B cell (primary cell): ENCODE results near the gene STK40. TPM values are rescaled to one million over a fixed set of nuclear protein-coding genes. Genes with fewer than 3 reads are reported as not detected.

Experiments
- ATAC-seq: fragments of 200-7000 bp; cut with Tn5 transposase; one replicate; pipeline ENCODE4 v1.10.0; 2021; ENCODE audit warnings: low read depth, mild to moderate bottlenecking, moderate number of reproducible peaks, moderate library complexity
- CTCF ChIA-PET: fragments of 350-600 bp; sonication (Branson Sonifier 250); formaldehyde crosslinking; loops from one replicate; lab custom pipeline; 2021; ENCODE audit warnings: antibody characterized with exemption, inconsistent platforms; lab: Charles Lee
- POLR2A ChIA-PET: fragments of 350-600 bp; sonication (Branson Sonifier 250); formaldehyde crosslinking; loops from one replicate; lab custom pipeline; 2021; ENCODE audit warnings: antibody characterized with exemption; lab: Charles Lee
- DNase-seq: peaks from one replicate; pipeline ENCODE4 v3.0.0; 2013
- H2AFZ ChIP-seq: 2 replicates; pipeline ENCODE4 v1.6.1; 2012; ENCODE audit warnings: mild to moderate bottlenecking, low read depth, low read length; ENCODE audit not compliant: insufficient read depth, poor library complexity, severe bottlenecking
- H3K27ac ChIP-seq, 2 donors: 1 replicate in 1 of 2; 2 replicates in 1 of 2; pipeline ENCODE4 v1.5.1; 2012 to 2013; ENCODE audit warnings: low read length in 2 of 2, mild to moderate bottlenecking in 2 of 2, moderate library complexity in 1 of 2
- H3K27me3 ChIP-seq, 4 experiments: fragments of 200-600 bp in 1 of 4; sonication (generic) in 1 of 4; replicated peaks in 1 of 4; 1 replicate in 2 of 4; 2 replicates in 2 of 4; pipeline versions ENCODE4 v1.6.1 to v1.7.0; 2013 to 2016; ENCODE audit warnings: low read length in 3 of 4, mild to moderate bottlenecking in 2 of 4, mixed read lengths in 1 of 4, moderate library complexity in 1 of 4; ENCODE audit not compliant: insufficient read depth in 4 of 4, control insufficient read depth in 3 of 4; ENCODE audit errors: control extremely low read depth in 1 of 4
- H3K36me3 ChIP-seq, 2 experiments: replicated peaks in 1 of 2; 1 replicate in 1 of 2; 2 replicates in 1 of 2; pipeline versions ENCODE4 v1.6.1 to v1.7.1; 2013; ENCODE audit warnings: low read length in 1 of 2; ENCODE audit not compliant: insufficient read depth in 2 of 2, control insufficient read depth in 1 of 2; ENCODE audit errors: control extremely low read depth in 1 of 2, extremely low read depth in 1 of 2
- H3K4me1 ChIP-seq, 2 donors: fragments of 200-600 bp in 1 of 2; sonication (generic) in 1 of 2; 1 replicate in 1 of 2; 2 replicates in 1 of 2; pipeline versions ENCODE4 v1.5.1 to v1.6.1; 2013 to 2017; ENCODE audit warnings: low read length in 2 of 2; ENCODE audit not compliant: control insufficient read depth in 2 of 2, insufficient read depth in 2 of 2
- H3K4me2 ChIP-seq: replicated peaks from 2 replicates; pipeline ENCODE3; 2012; ENCODE audit warnings: mild to moderate bottlenecking, low read depth, low read length; ENCODE audit not compliant: poor library complexity, severe bottlenecking
- H3K4me3 ChIP-seq, 5 experiments: fragments of 200-600 bp in 1 of 5; sonication (generic) in 1 of 5; 1 replicate in 3 of 5; 2 replicates in 2 of 5; pipeline versions ENCODE4 v1.5.1 to v1.7.0; 2011 to 2016; ENCODE audit warnings: low read length in 4 of 5, mild to moderate bottlenecking in 4 of 5, low read depth in 2 of 5, control low read depth in 1 of 5, moderate library complexity in 1 of 5; ENCODE audit not compliant: insufficient read depth in 1 of 5; ENCODE audit errors: control extremely low read depth in 1 of 5, extremely low read depth in 1 of 5
- H3K79me2 ChIP-seq: fragments of 200-600 bp; sonication (generic); one replicate; pipeline ENCODE4 v1.6.0; 2016; ENCODE audit warnings: low read length; ENCODE audit not compliant: control insufficient read depth, insufficient read depth
- H3K9ac ChIP-seq: fragments of 200-600 bp; sonication (generic); 2 replicates; pipeline ENCODE4 v1.6.1; 2017; ENCODE audit warnings: mild to moderate bottlenecking, low read length, moderate library complexity
- H3K9me3 ChIP-seq, 3 donors: one replicate each; pipeline versions ENCODE4 v1.6.1 to v1.7.1; 2013; ENCODE audit warnings: low read length in 2 of 3; ENCODE audit not compliant: control insufficient read depth in 2 of 3, insufficient read depth in 1 of 3; ENCODE audit errors: control extremely low read depth in 1 of 3
- H4K20me1 ChIP-seq: 2 replicates; pipeline ENCODE4 v1.6.0; 2012; ENCODE audit warnings: mild to moderate bottlenecking, low read length; ENCODE audit not compliant: insufficient read depth, control insufficient read depth, poor library complexity, severe bottlenecking
- H3K27ac Mint-ChIP-seq: one replicate; pipeline ENCODE4 v1.8.0; 2021; ENCODE audit warnings: mixed read lengths
- H3K27me3 Mint-ChIP-seq: one replicate; pipeline ENCODE4 v1.8.0; 2021; ENCODE audit warnings: mixed read lengths
- H3K4me1 Mint-ChIP-seq: one replicate; pipeline ENCODE4 v1.8.0; 2021; ENCODE audit warnings: mixed read lengths
- H3K4me3 Mint-ChIP-seq: one replicate; pipeline ENCODE4 v1.8.0; 2021; ENCODE audit warnings: mixed read lengths
- H3K9me3 Mint-ChIP-seq: one replicate; pipeline ENCODE4 v1.8.0; 2022; ENCODE audit warnings: mixed read lengths; ENCODE audit not compliant: insufficient read depth
- EZH2 ChIP-seq: IDR thresholded peaks from 2 replicates; pipeline ENCODE4 v1.6.1; 2012; ENCODE audit warnings: borderline replicate concordance, low read depth, mild to moderate bottlenecking, moderate library complexity, low read length; ENCODE audit not compliant: insufficient read depth, poor library complexity, severe bottlenecking
- WGBS: methylation state at CpG from one replicate; pipeline ENCODE4 v1.1.5; 2013; ENCODE audit warnings: missing lambda C conversion rate; ENCODE audit not compliant: insufficient coverage; 5-methylcytosine and 5-hydroxymethylcytosine counted together
- intact Hi-C: fragments of 100-400 bp; cut with micrococcal nuclease; formaldehyde crosslinking; loops from one replicate; pipeline ENCODE4 v1.10.0; 2022
- polyA plus RNA-seq: library from polyadenylated mRNA; depleted of rRNA; stranded (reverse); fragments of >200 nt; gene quantifications from 2 replicates; pipeline ENCODE4 v1.2.3, GENCODE V29; 2012
- small RNA-seq: library from RNA; depleted of rRNA; stranded (forward); fragments of <200 nt; gene quantifications from one replicate; pipeline ENCODE3, GENCODE V24; 2012; ENCODE audit warnings: low replicate concordance, low read depth; ENCODE audit not compliant: insufficient read length
- total RNA-seq, 2 donors: library from RNA; stranded (reverse); fragments of 120-200 nt in 1 of 2; gene quantifications; 1 replicate in 1 of 2; 2 replicates in 1 of 2; pipeline versions ENCODE4 v1.2.3 to v1.2.4, GENCODE V29; 2013 to 2022
- TF ChIP-seq, protein P1 (sequence below): fragments of 200-600 bp; IDR thresholded peaks from one replicate; pipeline ENCODE4 v1.8.0; 2022; ENCODE audit warnings: antibody characterized with exemption, mild to moderate bottlenecking

Gene STK40
- total and polyA plus RNA-seq, 2 donors (not counting 1 experiment from before 2014, with no cell fraction given) = 53.1 to 69.1 TPM

DNA sequence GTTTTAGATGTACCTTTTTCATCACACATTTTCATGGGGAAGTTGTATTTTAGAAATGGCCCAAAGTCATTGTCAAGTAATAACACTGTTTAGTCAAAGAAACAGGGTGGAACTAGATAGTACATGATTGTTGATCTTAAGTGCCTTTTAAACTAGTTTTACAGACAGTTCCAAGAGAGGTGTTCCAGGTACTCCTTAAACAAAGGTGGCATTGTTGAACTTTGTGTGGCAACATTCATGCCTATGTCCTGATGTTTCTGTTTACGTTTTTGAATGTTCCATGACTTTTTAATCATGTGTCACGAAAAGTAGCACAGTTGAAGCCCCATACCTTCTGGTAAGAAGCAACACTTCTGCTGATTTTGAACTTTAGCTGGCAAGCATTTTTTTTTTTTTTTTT, 88.7 kb downstream of the STK40 start:
- no peak for DNase-seq
- Histone ChIP-seq H2AFZ (no peak overlapping the region), H3K4me1 (no peaks in the 10 kb centered on the region), H3K9me3 (no peaks in the 10 kb centered on the region), H3K79me2 (peaks cover 6% of the 10 kb centered on the region), H4K20me1 (peaks cover 26% of the 10 kb centered on the region), H3K36me3 (peaks cover 10 to 87% of the 10 kb centered on the region in 2 experiments), H3K27ac (no peak overlapping the region), H3K27me3 (no peaks in the 10 kb centered on the region), H3K4me3 (no peak overlapping the region), H3K4me2 (no peak overlapping the region), H3K9ac (no peak overlapping the region)
- WGBS = 94% methylated on average over 2 of the region's 2 CpGs
- intact Hi-C loops = no loop called here
- no peak for ATAC-seq
- Mint-ChIP-seq H3K27me3 (no peaks in the 10 kb centered on the region), H3K27ac (no peak overlapping the region), H3K4me1 (peaks cover 5% of the 10 kb centered on the region), H3K4me3 (no peak overlapping the region), H3K9me3 (no peaks in the 10 kb centered on the region)
- CTCF ChIA-PET = interaction anchor here (1.0 to 1.7 kb wide), 2 partner anchors 11 to 147 kb away, joined by 4 read pairs; partner anchors contain the start of gene TRAPPC3
- POLR2A ChIA-PET = no interaction called here
- TF ChIP-seq, protein P1, sequence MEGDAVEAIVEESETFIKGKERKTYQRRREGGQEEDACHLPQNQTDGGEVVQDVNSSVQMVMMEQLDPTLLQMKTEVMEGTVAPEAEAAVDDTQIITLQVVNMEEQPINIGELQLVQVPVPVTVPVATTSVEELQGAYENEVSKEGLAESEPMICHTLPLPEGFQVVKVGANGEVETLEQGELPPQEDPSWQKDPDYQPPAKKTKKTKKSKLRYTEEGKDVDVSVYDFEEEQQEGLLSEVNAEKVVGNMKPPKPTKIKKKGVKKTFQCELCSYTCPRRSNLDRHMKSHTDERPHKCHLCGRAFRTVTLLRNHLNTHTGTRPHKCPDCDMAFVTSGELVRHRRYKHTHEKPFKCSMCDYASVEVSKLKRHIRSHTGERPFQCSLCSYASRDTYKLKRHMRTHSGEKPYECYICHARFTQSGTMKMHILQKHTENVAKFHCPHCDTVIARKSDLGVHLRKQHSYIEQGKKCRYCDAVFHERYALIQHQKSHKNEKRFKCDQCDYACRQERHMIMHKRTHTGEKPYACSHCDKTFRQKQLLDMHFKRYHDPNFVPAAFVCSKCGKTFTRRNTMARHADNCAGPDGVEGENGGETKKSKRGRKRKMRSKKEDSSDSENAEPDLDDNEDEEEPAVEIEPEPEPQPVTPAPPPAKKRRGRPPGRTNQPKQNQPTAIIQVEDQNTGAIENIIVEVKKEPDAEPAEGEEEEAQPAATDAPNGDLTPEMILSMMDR = no peak

DNA sequence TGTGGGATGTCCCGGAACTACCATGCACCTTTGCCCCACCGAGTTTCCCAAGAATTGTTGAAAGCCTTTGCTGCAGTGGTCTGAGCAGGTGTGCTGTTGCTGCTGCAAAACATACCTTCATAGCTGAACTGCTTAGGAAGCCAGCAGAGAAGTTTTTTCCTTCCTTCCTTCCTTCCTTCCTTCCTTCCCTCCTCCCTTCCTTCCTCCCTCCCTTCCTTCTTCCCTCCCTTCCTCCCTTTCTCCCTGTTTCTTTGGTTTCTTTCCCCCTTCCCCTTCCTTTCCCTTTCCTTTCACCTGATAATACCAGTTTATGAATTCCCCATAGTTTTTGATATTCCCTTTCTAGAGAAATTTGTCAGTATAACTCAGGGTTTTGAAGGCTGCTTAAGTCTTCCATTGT, 90.3 kb downstream of the STK40 start:
- ChIA-PET CTCF (interaction anchor here (1.1 to 1.2 kb wide), 2 partner anchors 10 to 48 kb away, joined by 3 to 6 read pairs; no protein-coding TSS in a partner anchor), POLR2A (no interaction called here)
- no peak for ATAC-seq
- DNase-seq = no peak
- H4K20me1 ChIP-seq = peaks cover 27% of the 10 kb centered on the region
- H3K36me3 ChIP-seq = peaks cover 17 to 87% of the 10 kb centered on the region in 2 experiments
- no peak overlapping the region for H3K4me2 ChIP-seq
- H3K4me3 ChIP-seq = no peak overlapping the region
- peaks cover 22% of the 10 kb centered on the region for H3K79me2 ChIP-seq
- Mint-ChIP-seq H3K4me1 (peaks cover 2% of the 10 kb centered on the region), H3K4me3 (no peak overlapping the region), H3K27me3 (no peaks in the 10 kb centered on the region), H3K27ac (no peak overlapping the region), H3K9me3 (no peaks in the 10 kb centered on the region)
- no peak overlapping the region for H3K27ac ChIP-seq
- no peaks in the 10 kb centered on the region for H3K9me3 ChIP-seq
- H3K4me1 ChIP-seq = no peaks in the 10 kb centered on the region
- no peaks in the 10 kb centered on the region for H3K27me3 ChIP-seq
- no peak for TF ChIP-seq EZH2
- H2AFZ ChIP-seq = no peak overlapping the region
- intact Hi-C loops = no loop called here
- WGBS = 100% methylated on average over 1 of the region's 2 CpGs
- no peak overlapping the region for H3K9ac ChIP-seq

Small RNA genes within 50 kb of the gene (small RNA-seq; reads per million reads assigned to genes)
- gene RNU4-27P = not detected
- gene SNORA63C = 0.57 reads per million

Other genes with a start within 250 kb of the STK40 start
- 42.1 and 45.2 TPM in 2 replicates for gene TRAPPC3, start 236.4 kb downstream of the STK40 start, total RNA-seq
- gene TRAPPC3, start 236.4 kb downstream of the STK40 start, polyA plus RNA-seq = 40.5 and 50.3 TPM in 2 replicates
- gene MAP7D1, start 229.8 kb downstream of the STK40 start, total RNA-seq = 65.2 and 66.4 TPM in 2 replicates
- gene MAP7D1, start 229.8 kb downstream of the STK40 start, polyA plus RNA-seq = 44.2 and 75.6 TPM in 2 replicates
- gene THRAP3, start 161.5 kb downstream of the STK40 start, total RNA-seq = 153 and 159 TPM in 2 replicates
- 34.5 and 64.1 TPM in 2 replicates for gene THRAP3, start 161.5 kb downstream of the STK40 start, polyA plus RNA-seq
- gene SH3D21, start 79.6 kb downstream of the STK40 start, total RNA-seq = 1.8 and 2.6 TPM in 2 replicates
- 0.49 and 0.79 TPM in 2 replicates for gene SH3D21, start 79.6 kb downstream of the STK40 start, polyA plus RNA-seq
- gene EVA1B, start 62.3 kb downstream of the STK40 start, total RNA-seq = 1.4 and 2.9 TPM in 2 replicates
- 0.67 and 1.2 TPM in 2 replicates for gene EVA1B, start 62.3 kb downstream of the STK40 start, polyA plus RNA-seq
- gene LSM10, start 12.0 kb upstream of the STK40 start, total RNA-seq = 70.6 and 73.5 TPM in 2 replicates
- 69.3 and 136 TPM in 2 replicates for gene LSM10, start 12.0 kb upstream of the STK40 start, polyA plus RNA-seq
- 0.56 and 0.94 TPM in 2 replicates for gene OSCP1, start 64.5 kb upstream of the STK40 start, total RNA-seq
- gene OSCP1, start 64.5 kb upstream of the STK40 start, polyA plus RNA-seq = 0.16 and 0.23 TPM in 2 replicates
- 34.4 and 34.8 TPM in 2 replicates for gene MRPS15, start 78.5 kb upstream of the STK40 start, total RNA-seq
- 27.1 and 28.0 TPM in 2 replicates for gene MRPS15, start 78.5 kb upstream of the STK40 start, polyA plus RNA-seq
- gene CSF3R, start 97.0 kb upstream of the STK40 start, total RNA-seq = 0.17 and 0.30 TPM in 2 replicates
- 3.4 and 6.3 TPM in 2 replicates for gene CSF3R, start 97.0 kb upstream of the STK40 start, polyA plus RNA-seq